GM18517 (cell line): ENCODE data around the gene GATA2.

Experiments
- ATAC-seq: cut with Tn5 transposase; IDR thresholded peaks from one replicate; pipeline ENCODE4 v1.9.1; 2021; ENCODE audit warnings: mild to moderate bottlenecking, moderate library complexity; ENCODE audit not compliant: unreplicated experiment

Gene GATA2

GRCh38 chr3:128488991-128489673 is 3.9 kb downstream of the GATA2 start:
- ATAC-seq = no peak

GRCh38 chr3:128488636-128488990 is 4.4 kb downstream of the GATA2 start:
- no peak for ATAC-seq

- no peak for ATAC-seq
These were observed 5.0 kb downstream of the GATA2 start for GRCh38 chr3:128487813-128488635.

GRCh38 chr3:128487538-128487812 is 5.5 kb downstream of the GATA2 start:
- ATAC-seq = no peak

- ATAC-seq = no peak
These were observed 6.1 kb downstream of the GATA2 start for GRCh38 chr3:128486681-128487537.

GRCh38 chr3:128486205-128486628 is 6.8 kb downstream of the GATA2 start:
- ATAC-seq = no peak

- ATAC-seq = no peak
These were observed 7.5 kb downstream of the GATA2 start for GRCh38 chr3:128485282-128486204.

GRCh38 chr3:128484404-128485281 is 8.4 kb downstream of the GATA2 start:
- ATAC-seq = no peak

- ATAC-seq = no peak
These were observed 9.2 kb downstream of the GATA2 start for GRCh38 chr3:128483657-128484403.

GRCh38 chr3:128482666-128483656 is 10.0 kb downstream of the GATA2 start:
- no peak for ATAC-seq

- no peak for ATAC-seq
These were observed 10.8 kb downstream of the GATA2 start for GRCh38 chr3:128482175-128482574.

- ATAC-seq = no peak
These were observed 11.5 kb downstream of the GATA2 start for GRCh38 chr3:128481438-128481942.

- no peak for ATAC-seq
These were observed 12.1 kb downstream of the GATA2 start for GRCh38 chr3:128480717-128481437.

- no peak for ATAC-seq
These were observed 12.7 kb downstream of the GATA2 start for GRCh38 chr3:128480278-128480677.

- ATAC-seq = no peak
These were observed 13.4 kb downstream of the GATA2 start for GRCh38 chr3:128479558-128480086.
